Thoracic aorta (tissue), 2 donors: ENCODE data around the gene ANKMY2. TPM values are rescaled to one million over a fixed set of nuclear protein-coding genes. Genes with fewer than 3 reads are reported as not detected.
A peak's percentile ranks its signal among the peaks of the same experiment; 100 is the strongest.

Experiments used
- ATAC-seq: fragments of 150-250 bp; one replicate; pipeline ENCODE4 v1.8.0; 2017; ENCODE audit warnings: low read depth; ENCODE audit not compliant: insufficient number of reproducible peaks, low FRiP score
- DNase-seq: peaks from one replicate; pipeline ENCODE4 v3.0.0-alpha.2; 2020; ENCODE audit warnings: low spot score
- H3K27ac ChIP-seq, 2 donors: fragments of 200-600 bp; sonication (generic); 1 replicate in 1 of 2; 2 replicates in 1 of 2; pipeline ENCODE4 v1.5.1; 2016; ENCODE audit warnings: mild to moderate bottlenecking in 2 of 2, moderate library complexity in 2 of 2
- H3K27me3 ChIP-seq: fragments of 200-600 bp; sonication (generic); replicated peaks from 2 replicates; pipeline ENCODE4 v1.6.0; 2016; ENCODE audit warnings: mild to moderate bottlenecking; ENCODE audit not compliant: insufficient read depth
- H3K36me3 ChIP-seq: fragments of 200-600 bp; sonication (generic); one replicate; pipeline ENCODE4 v1.5.1; 2016
- H3K4me1 ChIP-seq, 2 donors: fragments of 200-600 bp; sonication (generic); 1 replicate in 1 of 2; 2 replicates in 1 of 2; pipeline versions ENCODE4 v1.5.1 to v1.6.0; 2016; ENCODE audit warnings: low read depth in 2 of 2, mild to moderate bottlenecking in 1 of 2; ENCODE audit not compliant: control insufficient read depth in 1 of 2
- H3K4me3 ChIP-seq: fragments of 200-600 bp; sonication (generic); 2 replicates; pipeline ENCODE4 v1.5.1; 2016; ENCODE audit warnings: mild to moderate bottlenecking
- H3K9me3 ChIP-seq: fragments of 200-600 bp; sonication (generic); 2 replicates; pipeline ENCODE4 v1.5.1; 2016
- CTCF ChIP-seq: fragments of 200-600 bp; sonication (generic); IDR thresholded peaks from one replicate; pipeline ENCODE4 v1.5.1; 2019; ENCODE audit warnings: antibody characterized with exemption
- total RNA-seq, 2 donors: library from RNA; depleted of rRNA; stranded (reverse); fragments of >200 nt; gene quantifications; one replicate each; pipeline versions ENCODE4 v1.1.0 to v1.2.3, GENCODE V29; 2016

Gene ANKMY2
- total RNA-seq, 2 donors from 2014 or later: 9.1 to 10.2 TPM

GRCh38 chr7:16651396-16652239, 6.1 kb upstream of the ANKMY2 start:
- no peak overlapping the region for H3K27ac ChIP-seq
- ATAC-seq: no peak
- peaks cover 14 to 20% of the 10 kb centered on the region in 2 donors for H3K4me1 ChIP-seq
- no peak for DNase-seq
- H3K27me3 ChIP-seq: no peaks in the 10 kb centered on the region
- no peaks in the 10 kb centered on the region for H3K9me3 ChIP-seq
- H3K36me3 ChIP-seq: no peaks in the 10 kb centered on the region
- no peak for TF ChIP-seq CTCF
- H3K4me3 ChIP-seq: no peak overlapping the region

GRCh38 chr7:16650266-16650665, 4.7 kb upstream of the ANKMY2 start:
- H3K27me3 ChIP-seq: no peaks in the 10 kb centered on the region
- no peak for DNase-seq
- peaks cover 14 to 21% of the 10 kb centered on the region in 2 donors for H3K4me1 ChIP-seq
- H3K4me3 ChIP-seq: no peak overlapping the region
- TF ChIP-seq CTCF: no peak
- H3K27ac ChIP-seq: no peak overlapping the region
- no peaks in the 10 kb centered on the region for H3K36me3 ChIP-seq
- no peak for ATAC-seq
- H3K9me3 ChIP-seq: no peaks in the 10 kb centered on the region

DNA sequence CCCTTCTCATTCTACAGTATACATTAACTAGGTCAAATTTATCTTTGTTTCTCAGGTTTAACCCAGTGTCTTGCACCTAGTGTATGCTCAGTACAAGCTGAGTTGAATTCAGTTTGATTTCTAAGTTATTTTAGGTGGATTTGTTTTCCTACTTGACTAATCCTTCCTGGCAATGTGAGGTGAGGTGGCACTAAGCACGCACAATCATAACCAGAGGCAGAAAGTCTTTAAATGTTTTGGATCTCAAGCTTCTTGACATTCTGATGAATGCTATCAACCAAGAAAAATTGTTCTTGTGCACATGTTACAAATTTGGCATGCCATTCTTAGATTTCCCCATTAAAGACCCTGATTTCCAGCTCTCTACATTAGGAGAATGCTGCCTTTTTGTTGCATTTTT, 3.6 kb upstream of the ANKMY2 start:
- Histone ChIP-seq H3K36me3 (no peaks in the 10 kb centered on the region), H3K4me1 (peaks cover 14 to 25% of the 10 kb centered on the region in 2 donors), H3K4me3 (no peak overlapping the region), H3K27ac (peak overlapping the region in 1 of 2 donors; percentile 32), H3K9me3 (no peaks in the 10 kb centered on the region), H3K27me3 (no peaks in the 10 kb centered on the region)
- ATAC-seq (no peak), DNase-seq (no peak)
- TF ChIP-seq CTCF: no peak

GRCh38 chr7:16648551-16648950, 3.0 kb upstream of the ANKMY2 start:
- no peak for ATAC-seq
- no peaks in the 10 kb centered on the region for H3K36me3 ChIP-seq
- no peak overlapping the region for H3K4me3 ChIP-seq
- no peak for TF ChIP-seq CTCF
- H3K9me3 ChIP-seq: no peaks in the 10 kb centered on the region
- DNase-seq: no peak
- peak overlapping the region in 1 of 2 donors; percentile 32 for H3K27ac ChIP-seq
- H3K27me3 ChIP-seq: no peaks in the 10 kb centered on the region
- H3K4me1 ChIP-seq: peaks cover 20 to 31% of the 10 kb centered on the region in 2 donors

DNA sequence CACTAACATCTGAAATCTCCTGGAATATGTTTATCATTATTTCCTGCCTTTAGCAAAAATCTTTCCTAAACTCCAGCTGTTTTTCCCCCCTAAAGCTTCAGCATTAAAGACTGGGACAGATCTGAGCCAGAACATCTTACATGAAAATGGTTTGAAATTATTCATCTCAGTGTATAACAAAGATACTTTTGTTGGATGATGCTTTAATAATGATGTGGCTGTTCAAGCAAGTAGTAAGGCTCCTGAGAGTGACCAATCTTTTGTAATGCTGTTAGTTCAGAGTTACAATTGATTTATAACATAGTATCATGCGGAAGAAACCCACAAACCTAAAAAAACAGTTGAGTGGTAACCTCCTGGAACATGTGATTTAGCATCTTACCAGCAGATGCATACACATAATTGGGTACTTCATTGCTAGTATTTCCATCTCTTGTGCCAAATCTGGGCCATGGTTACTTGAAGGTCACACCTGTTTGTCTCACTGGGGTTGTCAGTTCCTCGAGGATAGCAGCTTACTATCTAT, 1.9 kb upstream of the ANKMY2 start:
- DNase-seq: no peak
- H3K9me3 ChIP-seq: no peaks in the 10 kb centered on the region
- ATAC-seq: no peak
- H3K4me3 ChIP-seq: peak overlapping the region; percentile 94
- no peaks in the 10 kb centered on the region for H3K27me3 ChIP-seq
- no peak for TF ChIP-seq CTCF
- no peaks in the 10 kb centered on the region for H3K36me3 ChIP-seq
- H3K27ac ChIP-seq: no peak overlapping the region
- H3K4me1 ChIP-seq: peaks cover 21 to 32% of the 10 kb centered on the region in 2 donors
